NCI-H446 (cell line): Measurements from ENCODE around the gene CLTCL1.
"Not testable (repeated sequence)": the region's sequence is repeated elsewhere in the genome, so short reads cannot be mapped to it uniquely, and the experiment has no call there.

Experiments used
- DNase-seq, 2 experiments: peaks; one replicate each; lab custom pipeline; 2025; lab: John Stamatoyannopoulos, UW

The CLTCL1 gene

DNA sequence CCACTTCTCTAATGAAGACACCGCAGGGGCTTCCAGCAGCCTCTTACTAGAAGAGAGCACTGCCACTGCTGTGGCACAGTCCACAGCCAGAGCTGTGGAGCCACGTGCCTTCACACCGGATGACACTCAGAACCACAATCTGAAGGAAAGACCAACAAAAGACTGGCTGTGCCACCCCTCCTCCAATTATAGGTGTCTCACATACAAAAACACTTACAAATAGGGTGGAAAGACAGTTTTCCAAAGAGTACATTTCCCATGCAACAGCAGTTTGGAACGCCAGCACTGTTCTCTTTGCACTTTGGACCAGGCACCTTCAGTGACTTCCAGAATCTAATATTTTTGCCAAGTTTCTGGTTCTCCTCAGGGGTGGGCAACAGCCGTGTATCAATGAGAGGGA is 74.9 kb downstream of the CLTCL1 start:
- DNase-seq = no peak

DNA sequence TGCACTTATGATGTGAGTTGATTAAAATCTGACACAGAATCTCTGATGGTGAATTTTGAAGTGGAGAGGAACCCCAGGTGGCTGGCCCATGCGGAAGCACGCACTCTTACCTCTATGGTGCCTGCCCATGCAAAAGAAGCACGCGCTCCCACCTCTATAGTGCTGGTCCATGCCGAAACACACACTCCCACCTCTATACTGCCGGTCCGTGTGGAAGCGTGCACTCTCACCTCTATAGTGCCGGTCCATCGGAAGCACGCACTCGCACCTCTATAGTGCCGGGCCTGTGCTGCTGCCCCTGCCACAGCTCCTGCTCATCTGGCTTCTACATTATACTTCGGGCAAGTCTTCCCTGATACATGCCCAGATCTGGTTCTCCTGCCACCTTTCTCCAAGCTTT is 76.2 kb downstream of the CLTCL1 start:
- no peak for DNase-seq

DNA sequence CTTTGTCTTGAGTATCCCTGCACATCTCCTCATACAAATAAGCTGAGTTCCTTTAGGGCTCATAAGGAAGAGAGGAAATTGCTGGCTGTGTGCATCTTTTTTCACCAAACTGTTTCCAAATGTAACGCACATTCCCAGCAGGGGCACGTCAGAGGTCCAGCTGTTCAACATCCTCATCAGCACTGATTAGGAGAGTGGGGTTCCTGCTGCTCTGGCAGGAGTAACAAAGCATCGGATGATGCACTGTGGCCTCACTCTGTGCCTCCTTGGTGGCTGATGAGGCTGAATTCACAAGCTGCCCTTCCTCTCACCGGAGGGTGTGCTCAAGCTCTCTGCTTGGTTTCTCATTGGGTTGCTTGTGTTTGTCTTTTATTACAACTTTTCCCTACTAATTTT is 77.4 kb downstream of the CLTCL1 start:
- no peak for DNase-seq

DNA sequence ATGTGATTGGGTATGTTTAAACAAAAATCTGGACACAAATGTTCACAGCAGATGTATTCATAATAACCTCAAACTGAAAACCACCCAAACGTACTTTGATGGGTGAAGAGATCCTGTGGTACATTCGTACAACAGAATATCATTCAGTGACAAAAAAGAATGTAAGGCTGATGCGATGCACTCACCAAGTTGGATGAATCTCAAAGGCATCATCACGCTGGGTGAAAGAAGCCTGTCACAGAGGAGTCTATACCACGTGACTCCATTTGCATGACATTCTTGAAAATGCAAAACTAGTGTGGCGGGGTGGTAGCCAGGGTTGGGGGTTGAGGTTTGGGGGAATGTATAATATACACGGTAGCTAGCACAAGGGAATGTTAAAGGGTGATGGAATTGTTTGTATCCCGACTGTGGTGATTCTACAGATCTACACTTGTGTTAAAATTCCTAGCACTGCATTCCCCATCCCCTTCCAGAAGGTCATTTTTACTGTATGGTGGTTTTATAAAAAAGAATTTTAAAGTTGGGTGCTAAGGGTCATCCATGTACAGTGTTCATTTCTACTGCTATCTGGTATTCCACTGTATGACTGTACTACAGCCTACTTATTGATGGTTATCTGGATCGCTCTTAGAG is 78.0 kb downstream of the CLTCL1 start:
- no peak for DNase-seq

DNA sequence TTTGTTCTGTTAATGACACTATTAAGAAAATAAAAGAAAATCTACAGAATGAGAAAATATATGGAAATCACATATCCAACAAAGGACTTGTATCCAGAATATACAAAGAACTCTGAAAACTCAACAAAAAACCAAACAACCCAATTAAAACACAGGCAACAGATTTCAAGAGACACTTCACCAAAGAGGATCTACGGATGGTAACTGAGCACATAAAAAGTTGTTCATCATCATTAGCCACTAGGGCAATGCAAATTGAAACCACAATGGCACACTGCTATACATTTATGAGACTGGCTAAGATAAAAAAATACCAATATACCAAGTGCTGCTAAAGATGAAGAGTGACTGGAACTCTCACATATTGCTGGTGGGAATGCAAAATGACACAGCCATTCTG is 78.5 kb downstream of the CLTCL1 start:
- no peak for DNase-seq

DNA sequence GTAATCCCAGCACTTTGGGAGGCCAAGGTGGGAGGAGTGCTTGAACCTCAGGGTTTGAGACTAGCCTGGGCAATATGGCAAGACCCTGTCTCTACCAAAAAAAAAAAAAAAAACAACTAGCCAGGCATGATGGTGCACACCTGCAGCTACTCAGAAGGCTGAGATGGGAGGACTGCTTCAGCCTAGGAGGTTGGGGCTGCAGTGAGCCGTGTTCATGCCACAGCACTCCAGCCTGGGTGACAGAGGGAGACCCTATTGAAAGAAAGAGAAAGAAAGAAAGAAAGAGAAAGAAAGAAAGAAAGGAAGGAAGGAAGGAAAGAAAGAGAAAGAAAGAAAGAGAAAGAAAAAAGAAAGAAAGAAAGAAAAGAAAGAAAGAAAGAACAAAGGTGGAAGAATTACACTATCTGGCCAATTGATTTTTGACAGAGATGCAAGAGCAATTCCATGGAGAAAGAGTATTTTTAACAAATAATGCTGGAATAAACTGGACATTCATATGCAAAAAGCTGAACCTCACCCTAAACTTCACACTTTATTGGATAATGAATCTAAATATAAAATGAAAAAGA is 79.1 kb downstream of the CLTCL1 start:
- no peak for DNase-seq

DNA sequence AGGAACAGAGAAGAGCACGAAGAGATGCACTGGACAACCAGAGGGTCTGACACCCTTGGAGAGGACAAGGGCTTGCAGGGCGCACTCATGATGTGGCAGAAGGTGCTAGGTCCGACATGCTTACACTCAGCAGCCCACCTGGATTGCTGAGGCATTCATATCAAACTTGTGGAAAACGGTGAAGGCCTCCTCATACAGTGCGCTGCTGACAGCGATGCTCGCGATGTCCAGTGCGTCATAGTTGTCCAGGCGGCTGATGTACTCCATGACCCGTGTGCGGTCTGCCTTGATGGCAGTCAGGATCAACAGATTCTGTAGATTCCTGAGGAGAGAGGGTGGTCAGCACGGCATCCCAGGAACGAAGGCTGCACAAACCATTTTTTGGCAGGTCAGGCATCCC is 81.3 kb downstream of the CLTCL1 start:
- no peak for DNase-seq

DNA sequence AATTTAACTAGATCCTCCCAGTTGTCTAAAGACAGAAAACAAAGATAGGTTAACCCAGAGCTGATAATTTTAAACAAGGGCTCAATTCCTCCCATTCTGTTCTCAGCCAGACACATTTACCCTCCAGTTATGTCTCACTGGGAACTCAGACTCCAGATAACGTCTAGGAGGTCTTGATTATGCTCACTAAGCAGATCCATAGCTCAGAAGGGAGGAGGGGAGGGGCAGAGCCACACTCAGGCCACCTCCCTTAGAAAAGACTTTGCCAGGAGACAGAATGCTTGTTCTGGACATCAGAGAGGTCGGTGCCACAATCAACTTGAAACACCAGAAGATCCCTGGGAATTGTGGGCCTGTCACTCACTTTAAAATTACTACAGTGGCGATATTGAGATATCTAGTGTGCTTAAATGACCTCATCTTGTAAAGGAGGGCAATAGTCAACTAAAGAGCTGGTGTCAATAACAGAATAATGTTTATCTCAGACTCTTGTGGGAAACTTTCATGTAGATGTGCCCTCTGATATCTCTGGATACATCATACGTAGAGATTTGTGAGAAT is 83.2 kb downstream of the CLTCL1 start:
- DNase-seq = no peak

DNA sequence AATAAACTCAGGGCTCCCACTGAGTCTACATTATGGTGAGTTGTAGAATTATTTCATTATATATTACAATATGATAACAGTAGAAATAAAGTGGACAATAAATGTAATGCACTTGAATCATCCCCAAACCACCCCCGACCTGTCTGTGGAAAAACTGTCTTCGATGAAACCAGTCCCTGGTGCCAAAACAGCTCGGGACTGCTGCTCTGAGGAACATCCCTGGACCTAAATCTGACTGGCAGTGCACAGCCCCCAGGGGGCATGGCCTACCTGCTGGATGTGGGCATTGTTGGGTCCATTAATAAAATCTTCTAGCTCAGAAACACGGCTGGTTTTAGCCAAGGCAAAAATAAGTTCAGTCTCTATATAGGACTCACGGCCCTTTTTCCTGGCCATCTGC is 83.6 kb downstream of the CLTCL1 start:
- no peak for DNase-seq

DNA sequence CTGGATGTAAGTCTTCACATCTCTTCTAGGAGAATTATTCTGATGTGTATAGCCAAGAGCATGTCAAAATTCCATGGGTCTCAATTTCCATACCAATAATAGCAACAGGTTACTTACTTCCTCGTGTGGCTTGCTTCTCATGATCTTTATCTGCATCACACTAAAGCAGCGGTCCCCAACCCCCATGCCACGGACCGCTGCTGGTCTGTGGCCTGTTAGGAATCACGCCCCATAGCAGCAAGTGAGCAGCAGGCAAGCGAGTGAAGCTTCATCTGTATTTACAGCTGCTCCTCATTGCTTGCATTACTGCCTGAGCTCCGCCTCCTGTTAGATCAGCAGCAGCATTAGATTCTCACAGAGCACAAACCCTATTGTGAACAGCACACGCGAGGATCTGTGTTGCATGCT is 84.1 kb downstream of the CLTCL1 start:
- no peak for DNase-seq

DNA sequence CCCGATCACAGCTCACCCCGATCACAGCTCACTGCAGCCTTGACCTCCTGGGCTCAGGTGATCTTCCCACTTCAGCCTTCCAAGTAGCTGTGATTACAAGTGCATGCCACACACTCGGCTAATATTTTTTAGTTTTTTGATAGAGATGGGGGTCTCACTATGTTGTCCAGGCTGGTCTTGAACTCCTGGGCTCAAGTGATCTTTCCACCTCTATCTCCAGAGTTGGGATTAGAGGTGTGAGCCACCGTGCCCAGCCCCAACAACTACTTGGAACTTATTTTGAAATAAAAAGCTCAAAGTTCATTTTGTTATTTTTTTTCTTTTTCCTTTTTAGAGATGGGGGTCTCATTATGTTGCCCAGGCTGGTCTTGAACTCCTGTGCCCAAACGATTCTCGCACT is 85.2 kb downstream of the CLTCL1 start:
- DNase-seq = no peak

DNA sequence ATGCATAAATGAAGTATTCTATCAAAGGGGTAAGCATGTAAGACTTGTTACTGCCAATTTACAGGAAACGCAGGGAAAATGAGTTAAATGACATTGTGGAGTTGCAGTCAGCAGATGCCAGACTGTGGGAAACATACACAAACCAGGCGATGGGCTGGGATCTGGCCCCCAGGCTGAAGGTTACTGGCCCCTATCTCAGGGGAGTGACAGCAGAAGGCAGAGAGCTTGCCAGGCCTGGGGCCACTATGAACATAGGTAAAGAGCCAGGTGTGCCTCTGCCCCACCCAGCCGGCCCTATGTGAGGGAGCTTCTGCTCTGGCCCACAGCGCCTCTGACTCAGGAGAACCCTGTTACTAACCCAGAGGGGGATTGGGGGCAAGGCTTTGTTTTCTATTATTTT is 86.9 kb downstream of the CLTCL1 start:
- DNase-seq = no peak

DNA sequence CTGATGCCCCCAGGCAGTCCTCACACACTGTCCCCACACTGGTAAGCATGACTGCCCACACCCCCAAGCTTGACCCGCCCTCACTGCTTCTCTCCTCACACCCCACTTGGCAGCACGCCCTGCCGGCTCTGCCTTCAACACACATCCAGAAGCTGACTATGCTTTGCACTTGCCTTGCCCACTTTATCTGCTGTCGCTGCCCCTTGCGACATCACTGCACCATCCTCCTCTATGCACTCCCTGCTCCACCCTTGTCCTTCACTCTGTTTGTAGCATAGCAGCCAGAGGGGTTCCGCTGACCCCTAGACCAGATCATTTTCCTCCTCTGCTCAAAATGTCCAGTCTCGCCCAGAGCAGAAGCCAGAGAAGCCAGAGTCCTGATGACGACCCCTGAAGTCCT is 87.7 kb downstream of the CLTCL1 start:
- no peak for DNase-seq

DNA sequence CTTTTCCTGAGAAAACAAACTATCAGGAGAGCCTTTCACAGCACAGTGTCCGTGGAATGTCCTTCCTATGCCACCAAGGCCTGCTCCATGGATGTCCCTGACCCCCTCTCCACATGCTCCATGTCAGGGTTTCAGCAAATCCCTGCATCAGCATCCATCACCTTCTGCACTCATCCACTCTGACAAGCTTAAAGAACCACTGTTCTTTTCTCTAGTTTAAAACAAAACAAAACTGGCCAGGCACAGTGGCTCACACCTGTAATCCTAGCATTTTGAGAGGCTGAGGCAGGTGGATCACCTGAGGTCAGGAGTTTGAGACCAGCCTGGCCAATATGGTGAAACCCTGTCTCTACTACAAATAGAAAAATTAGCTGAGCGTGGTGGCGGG is 88.7 kb downstream of the CLTCL1 start:
- DNase-seq = not testable (repeated sequence)

DNA sequence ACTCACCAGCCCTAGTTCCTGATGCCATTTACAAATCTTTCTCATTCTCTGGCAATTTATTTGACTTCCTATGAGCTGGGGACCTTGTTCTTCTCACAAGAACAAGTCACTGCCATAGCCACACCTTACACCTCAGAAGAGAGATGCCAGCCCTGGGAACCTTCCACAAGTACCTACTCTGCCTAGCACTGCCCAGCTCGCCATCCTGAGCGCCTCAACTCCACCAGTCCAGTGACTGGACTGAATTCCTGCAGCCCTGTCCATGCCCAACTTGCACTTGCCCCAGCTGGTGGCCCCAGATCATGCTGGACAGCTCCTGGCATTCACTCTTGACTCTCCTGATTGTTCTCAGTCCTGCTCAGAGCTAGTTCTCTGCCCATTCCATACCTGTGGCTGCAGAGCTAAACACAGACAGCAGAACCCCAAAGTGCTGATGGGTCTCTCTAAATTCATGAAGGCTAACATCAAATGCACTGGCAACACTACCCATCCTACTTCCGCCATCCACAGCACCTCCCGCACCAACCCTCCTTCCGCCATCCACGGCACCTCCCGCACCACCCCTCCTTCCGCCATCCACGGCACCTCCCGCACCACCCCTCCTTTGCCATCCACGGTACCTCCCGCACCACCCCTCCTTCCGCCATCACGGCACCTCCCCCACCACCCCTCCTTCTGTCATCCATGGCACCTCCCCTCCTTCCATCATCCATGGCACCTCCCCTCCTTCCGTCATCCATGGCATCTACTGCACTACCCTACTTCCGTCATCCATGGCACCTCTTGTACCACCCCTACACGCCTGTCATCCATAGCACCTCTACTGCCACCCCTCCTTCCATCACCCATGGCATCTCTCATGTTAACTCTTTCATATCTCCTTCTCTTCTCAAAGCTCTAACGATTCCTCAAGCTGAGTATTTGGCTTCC is 89.4 kb downstream of the CLTCL1 start:
- no peak for DNase-seq

DNA sequence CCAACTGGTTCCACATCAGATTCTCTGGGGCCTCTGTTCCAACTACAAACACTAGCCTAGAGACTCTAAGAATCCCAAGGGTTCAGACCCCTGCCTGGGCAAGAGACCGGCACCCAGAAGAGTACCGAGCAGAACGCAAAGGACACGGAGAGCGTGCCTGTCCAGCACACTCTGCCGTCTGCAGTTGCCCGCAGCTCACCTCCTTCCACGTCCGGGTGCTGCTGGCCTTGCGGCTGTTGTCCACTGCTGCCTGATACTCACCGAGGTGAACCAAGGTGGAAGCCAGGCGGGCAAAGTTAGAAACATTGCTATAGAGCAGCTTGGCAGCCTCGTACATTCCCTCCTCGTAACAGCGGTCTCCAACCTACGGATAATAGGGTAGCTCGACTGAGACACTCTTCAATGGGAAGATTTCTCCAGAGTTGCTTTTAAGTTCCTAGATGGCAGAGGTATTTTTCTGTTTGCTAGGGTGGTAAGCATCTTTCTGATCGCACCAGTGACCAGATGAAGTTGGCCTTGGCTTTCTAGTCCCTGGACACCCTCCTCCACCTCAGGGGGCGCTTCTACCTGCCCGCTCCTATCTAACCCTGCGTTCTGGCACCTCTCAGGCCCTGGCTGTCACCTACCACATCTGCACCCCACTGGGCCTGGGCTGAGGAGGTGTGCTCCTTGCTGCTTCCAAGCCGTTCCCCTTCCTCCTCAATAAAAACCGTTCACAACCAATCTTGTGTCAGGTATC is 90.2 kb downstream of the CLTCL1 start:
- no peak for DNase-seq

DNA sequence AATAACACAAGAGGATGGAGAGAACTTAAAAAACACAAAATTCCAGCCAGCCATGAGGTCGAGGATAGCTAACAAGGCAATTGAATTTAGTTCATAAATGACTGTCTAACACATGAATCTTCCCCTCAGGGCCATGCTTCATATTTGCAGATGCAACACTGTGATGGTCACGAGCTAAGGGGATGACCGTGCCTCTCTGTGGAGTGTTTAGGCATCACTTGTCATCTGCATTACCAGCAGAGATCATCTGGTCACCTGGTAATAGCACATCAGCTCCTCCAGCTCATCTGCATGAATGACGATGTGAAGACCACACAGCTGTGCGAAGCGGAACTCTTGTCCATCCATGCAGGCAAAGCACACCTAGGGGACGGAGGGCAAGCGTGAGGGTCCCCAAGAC is 92.0 kb downstream of the CLTCL1 start:
- DNase-seq = no peak

DNA sequence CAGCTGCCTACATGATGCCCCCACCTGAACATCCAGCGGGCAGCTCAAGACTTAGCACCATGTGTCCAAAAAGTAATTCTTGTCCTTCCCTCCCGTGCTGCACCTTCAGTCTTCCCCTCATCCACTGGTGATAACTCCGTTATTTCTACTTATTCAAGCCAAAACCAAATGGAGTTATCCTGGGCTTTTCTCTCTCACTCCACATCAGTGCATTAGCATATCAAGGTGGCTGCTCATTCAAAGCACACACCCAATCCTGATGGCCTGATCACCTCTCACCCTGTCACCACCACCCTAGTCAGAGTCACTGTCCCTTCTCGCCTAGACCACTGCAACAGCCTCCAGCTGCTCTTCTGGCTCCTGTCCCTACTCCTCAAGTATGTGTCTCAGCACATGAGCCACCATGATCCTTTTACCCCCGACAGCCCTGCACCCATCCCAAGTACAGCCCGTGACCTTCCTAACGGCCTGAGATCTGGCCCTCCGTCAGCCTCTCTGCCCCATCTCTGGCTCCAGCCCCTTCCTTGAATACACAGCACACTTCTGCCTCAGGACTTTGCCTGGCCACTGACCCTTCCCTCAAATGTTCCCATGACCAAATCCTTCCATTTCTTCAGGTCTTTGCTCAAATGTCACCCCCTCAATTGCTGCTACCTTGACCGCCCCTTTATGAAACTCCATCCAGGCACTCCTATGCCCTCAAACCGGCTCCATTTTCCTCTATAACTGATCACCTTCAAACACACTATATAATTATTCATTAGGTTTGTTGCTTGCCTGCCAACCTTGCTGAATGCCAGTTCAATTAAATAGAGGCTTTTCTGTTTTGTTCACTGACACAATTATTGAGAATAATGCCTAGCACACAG is 93.3 kb downstream of the CLTCL1 start:
- DNase-seq = no peak

DNA sequence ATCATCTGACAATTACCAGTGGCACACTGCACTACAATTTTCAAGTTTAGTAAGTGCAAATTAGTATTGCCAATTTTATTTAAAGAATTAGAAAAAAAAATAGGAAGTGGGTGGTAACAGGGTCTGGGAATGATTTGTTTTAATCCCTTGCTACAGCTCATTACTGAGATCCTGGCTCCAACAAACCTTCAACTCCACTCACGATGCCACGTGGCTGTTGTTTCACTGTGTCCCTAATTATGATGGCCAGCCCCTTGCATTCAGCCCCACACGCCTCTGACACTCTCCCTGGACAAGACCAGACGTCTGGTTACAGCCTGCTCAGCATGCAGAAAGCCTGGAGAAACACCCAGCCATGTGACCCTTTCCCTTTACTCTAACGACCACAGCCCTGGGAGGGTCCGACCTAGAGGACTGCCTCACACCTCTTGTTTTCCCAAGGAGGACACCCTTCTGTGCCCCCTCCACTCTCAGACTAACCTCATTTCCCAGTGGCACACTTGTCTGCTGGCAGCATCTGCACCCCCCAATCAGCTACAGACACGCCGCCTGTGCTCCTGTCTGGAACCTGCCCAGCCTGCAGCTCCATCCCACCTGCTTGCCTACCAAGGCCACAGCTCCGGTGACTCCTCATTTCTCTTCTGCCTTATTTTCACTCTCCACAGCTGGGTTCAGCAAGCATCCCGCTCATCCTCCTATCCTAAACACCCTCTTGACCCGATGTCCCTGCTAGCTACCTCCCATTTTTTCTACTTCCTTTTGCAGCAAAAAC is 94.5 kb downstream of the CLTCL1 start:
- DNase-seq = no peak
